Kidney capillary endothelial cell (primary cell): ENCODE data around the gene PKD1L1.
"Not testable (repeated sequence)": the region's sequence is repeated elsewhere in the genome, so short reads cannot be mapped to it uniquely, and the experiment has no call there.

Source experiments
- DNase-seq: peaks from one replicate; pipeline ENCODE4 v3.0.0-alpha.2; 2018; ENCODE audit warnings: low spot score

Gene PKD1L1

DNA sequence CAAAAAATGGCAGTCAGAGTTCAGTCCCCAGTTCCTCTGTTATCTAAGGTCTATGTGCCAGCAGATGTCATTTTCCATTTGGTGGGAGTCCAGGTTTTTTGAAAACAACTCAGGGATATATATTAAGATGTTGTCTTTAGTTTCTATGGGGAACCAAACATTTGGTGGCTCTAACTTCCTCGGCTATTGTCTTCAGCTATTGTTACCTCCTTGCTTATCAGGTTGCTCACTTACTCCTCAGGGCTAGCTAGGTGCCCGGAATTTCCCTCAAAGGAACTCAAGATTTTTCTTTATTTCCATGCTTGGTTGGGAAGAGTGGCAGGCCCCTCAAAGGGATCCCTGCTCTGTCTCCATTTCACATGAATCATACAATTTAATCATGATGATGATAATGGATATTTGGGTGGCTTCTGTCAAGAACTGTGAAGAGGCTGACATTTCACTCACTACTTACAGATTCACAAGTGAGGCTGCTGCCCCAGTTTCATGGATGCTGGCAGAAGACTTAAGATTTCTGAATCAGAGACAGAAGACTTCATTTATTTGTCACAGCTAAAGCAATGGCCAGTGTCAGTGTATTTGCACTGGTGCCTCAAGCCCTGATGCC lies 182.8 kb downstream of the PKD1L1 start:
- no peak for DNase-seq

GRCh38 chr7:47764746-47765145 lies 183.5 kb downstream of the PKD1L1 start:
- DNase-seq, result no peak

GRCh38 chr7:47763063-47763974 lies 184.9 kb downstream of the PKD1L1 start:
- no peak for DNase-seq

DNA sequence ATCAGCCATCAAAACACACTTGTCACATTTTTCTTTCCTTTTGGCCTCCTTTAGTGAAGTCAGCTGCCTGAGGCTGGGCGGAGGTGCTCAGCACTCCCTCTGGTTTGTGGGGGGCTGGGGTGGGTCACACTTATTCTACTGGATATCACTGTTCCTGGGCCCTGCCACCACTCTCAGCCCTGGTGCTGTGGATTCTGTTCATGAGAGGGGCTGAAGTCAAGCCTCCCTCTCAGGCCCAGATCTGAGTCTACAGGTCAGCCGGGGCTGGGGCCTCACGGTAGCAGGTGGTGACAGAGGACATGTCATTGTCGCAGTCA lies 185.6 kb downstream of the PKD1L1 start:
- no peak for DNase-seq

GRCh38 chr7:47762207-47762606 lies 186.1 kb downstream of the PKD1L1 start:
- DNase-seq, result no peak

- no peak for DNase-seq
Observed at GRCh38 chr7:47759056-47759706, 189.1 kb downstream of the PKD1L1 start.

DNA sequence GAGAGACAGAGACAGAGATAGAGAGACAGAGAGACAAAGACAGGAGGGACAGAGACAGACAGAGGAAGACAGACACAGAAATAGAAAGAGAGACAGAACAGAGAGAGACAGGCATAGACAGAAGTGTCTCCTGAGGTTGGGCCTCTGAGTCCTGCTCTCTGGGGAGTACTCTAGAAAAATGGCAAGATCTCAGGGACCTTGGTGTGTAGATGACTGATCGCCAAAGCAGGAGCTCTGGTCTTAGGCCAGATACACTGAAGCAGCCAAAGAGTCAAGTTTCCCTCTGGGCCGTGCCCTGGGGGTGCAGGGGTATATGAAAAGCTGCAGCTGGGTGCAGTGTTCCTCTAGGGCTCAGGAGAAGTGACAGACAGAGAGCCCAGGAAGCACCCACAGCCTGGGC lies 189.7 kb downstream of the PKD1L1 start:
- no peak for DNase-seq

- DNase-seq, result no peak
Observed at GRCh38 chr7:47757921-47758411, 190.3 kb downstream of the PKD1L1 start.

- DNase-seq, result no peak
Observed at GRCh38 chr7:47756636-47757035, 191.6 kb downstream of the PKD1L1 start.

DNA sequence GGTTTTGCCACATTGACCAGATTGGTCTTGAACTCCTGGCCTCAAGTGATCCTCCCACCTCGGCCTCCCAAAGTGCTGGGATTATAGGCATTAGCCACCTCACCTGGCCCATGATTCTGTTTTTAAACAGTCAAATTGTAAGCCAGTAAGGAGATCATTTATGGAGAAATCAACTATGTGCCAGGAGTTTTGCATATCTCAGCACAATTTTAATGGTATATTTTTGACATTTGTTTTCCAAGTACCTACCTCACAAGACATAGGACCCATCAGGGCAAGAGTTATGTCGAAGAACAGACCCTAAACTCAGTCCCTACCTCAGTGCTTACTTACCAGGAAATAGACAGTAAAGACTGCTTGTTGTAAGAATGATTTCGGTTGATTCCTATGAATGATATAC lies 193.0 kb downstream of the PKD1L1 start:
- no peak for DNase-seq

- DNase-seq, result not testable (repeated sequence)
Observed at GRCh38 chr7:47751724-47752123, 196.5 kb downstream of the PKD1L1 start.

- no peak for DNase-seq
Observed at GRCh38 chr7:47751043-47751442, 197.2 kb downstream of the PKD1L1 start.

DNA sequence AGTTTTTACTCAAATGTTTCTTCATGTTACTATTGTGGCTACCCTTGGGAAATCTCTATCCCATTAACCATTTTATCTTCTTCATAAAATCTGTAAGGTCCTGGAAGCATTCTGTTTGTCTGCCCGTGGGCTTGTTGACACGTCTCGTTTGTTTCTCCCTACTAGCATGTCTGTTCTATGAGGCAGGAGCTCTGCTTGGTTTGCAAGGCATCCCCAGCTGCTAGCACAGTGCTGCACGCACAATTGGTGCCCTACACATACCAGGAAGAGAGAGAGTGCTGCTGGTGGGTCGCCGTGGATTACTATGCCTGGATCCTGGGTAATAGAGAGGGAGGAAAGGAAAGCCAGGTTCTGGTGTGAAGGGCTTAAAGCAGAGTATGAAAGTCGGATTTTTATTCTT lies 200.2 kb downstream of the PKD1L1 start:
- no peak for DNase-seq

- DNase-seq, result no peak
Observed at GRCh38 chr7:47747160-47747559, 201.1 kb downstream of the PKD1L1 start.

- no peak for DNase-seq
Observed at GRCh38 chr7:47746468-47746867, 201.8 kb downstream of the PKD1L1 start.

DNA sequence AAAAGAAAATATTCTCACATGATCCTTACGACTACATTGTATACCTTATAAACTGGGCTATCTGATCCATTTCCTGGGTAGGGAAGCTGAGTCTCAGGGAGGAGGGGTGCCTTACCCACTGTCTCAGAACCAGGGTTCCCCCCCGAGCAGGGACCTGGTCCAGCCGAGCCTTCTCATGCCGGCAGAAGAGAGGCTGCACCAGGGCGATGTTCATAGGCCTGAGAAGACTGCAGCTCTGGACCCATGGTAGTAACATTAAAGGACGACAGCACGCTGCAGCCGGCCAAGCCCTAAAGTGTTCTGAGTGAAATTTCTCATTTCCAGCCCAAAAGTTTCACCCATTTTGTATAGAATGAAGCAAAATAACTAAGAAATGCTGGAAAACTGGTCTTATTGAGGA lies 203.4 kb downstream of the PKD1L1 start:
- no peak for DNase-seq

DNA sequence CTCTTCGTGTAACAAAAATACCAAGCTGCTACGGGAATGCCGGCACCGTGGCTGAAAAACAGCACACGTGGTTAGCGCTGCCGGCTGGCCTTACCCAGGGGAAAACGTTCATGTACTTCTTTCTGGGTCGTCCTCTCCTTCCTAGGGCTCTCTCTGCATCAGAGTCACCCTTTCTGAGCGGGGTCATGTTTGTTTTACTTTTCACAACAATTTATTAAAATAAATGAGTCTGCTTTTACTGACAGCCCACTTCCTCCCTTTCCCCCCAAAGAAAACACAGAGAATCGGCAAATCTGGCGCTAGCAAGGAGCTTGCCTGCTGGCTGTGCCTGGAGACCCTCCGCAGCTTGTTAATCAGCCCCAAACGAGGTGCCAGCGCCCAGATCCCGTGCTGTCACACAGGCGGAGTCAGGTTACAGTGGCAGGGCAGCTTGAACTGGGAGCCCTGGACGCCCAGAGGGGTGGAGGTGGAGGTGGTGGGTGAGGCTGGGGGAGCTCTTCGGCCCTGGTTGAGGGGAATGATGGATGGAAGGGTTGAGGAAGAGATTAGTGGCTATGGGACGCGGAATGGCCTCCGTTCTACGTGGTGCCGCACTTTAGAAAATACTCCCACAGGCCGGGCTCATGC lies 204.2 kb downstream of the PKD1L1 start:
- DNase-seq, result no peak

DNA sequence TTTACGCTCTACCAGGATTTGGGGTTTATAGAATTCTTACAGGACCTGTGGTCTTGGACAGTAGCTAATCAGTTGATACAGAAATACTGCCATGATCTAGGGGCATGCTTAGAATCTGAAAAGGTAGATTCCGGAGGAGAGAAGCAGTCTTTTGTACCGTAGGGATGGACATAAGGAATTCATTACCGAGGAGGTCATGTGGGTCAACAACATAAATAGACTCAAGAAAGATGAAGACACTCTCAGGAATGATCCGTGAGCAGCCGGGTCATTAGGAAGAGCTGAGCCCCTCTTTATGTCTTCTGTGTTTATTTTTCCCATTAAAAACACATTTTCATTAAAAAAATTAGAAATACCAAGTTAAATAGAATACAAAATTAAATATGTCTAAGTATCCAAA lies 206.3 kb downstream of the PKD1L1 start:
- no peak for DNase-seq

- DNase-seq, result no peak
Observed at GRCh38 chr7:47739891-47740290, 208.4 kb downstream of the PKD1L1 start.

GRCh38 chr7:47739301-47739875 lies 208.9 kb downstream of the PKD1L1 start:
- DNase-seq, result no peak

- DNase-seq, result no peak
Observed at GRCh38 chr7:47738563-47739166, 209.6 kb downstream of the PKD1L1 start.

DNA sequence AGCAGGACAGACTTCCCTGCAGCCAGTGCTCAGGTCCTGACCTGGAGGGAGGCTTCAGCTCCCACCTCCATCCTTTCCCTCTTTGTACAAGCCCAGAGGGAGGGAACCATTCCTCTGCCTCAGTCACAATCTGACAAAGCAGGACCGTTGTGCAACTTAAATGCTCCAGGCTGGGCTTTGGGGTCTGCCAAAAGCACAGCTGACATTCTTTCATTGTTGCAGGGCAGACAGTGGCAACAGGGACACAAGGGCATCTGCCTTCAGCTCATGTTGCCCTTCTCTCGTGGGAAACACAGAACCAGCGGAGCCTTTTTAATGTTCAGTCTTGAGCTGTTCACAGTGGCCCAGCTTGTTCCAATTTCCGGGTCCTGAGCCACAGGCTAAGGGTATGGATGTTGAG lies 210.7 kb downstream of the PKD1L1 start:
- DNase-seq, result no peak
